Stimulated activated effector memory CD8-positive, alpha-beta T cell treated with anti-CD3 and anti-CD28 coated beads, Interleukin-12 subunit alpha, Interleukin-12 subunit beta, amount 100 ng/mL, for 72 hours (primary cell): ENCODE data around the gene CFAP58.

Source experiments
- ATAC-seq: fragments of 150-1000 bp; cut with Tn5 transposase; 2 replicates; pipeline ENCODE4 v1.10.0; 2021
- DNase-seq, 2 donors: peaks; one replicate each; pipeline ENCODE4 v3.0.0; 2021 to 2022; ENCODE audit warnings: low spot score in 2 of 2
- H3K27ac Mint-ChIP-seq: one replicate; pipeline ENCODE4 v1.8.0; 2022; ENCODE audit warnings: mild to moderate bottlenecking, mixed read lengths
- H3K36me3 Mint-ChIP-seq: one replicate; pipeline ENCODE4 v1.8.0; 2022; ENCODE audit warnings: mild to moderate bottlenecking, mixed read lengths
- H3K4me1 Mint-ChIP-seq: one replicate; pipeline ENCODE4 v1.8.0; 2022; ENCODE audit warnings: mixed read lengths
- H3K4me3 Mint-ChIP-seq: one replicate; pipeline ENCODE4 v1.8.0; 2022; ENCODE audit warnings: mild to moderate bottlenecking, mixed read lengths
- H3K9me3 Mint-ChIP-seq: one replicate; pipeline ENCODE4 v1.8.0; 2022; ENCODE audit warnings: mixed read lengths

Gene CFAP58

GRCh38 chr10:104318326-104318725, 35.3 kb upstream of the CFAP58 start:
- Mint-ChIP-seq H3K36me3 (peaks cover 59% of the 10 kb centered on the region), H3K4me1 (peaks cover 63% of the 10 kb centered on the region), H3K27ac (peak overlapping the region; percentile 70), H3K4me3 (no peak overlapping the region), H3K9me3 (no peaks in the 10 kb centered on the region)
- ATAC-seq (no peak), DNase-seq (no peak)

GRCh38 chr10:104318810-104319741, 34.6 kb upstream of the CFAP58 start:
- Mint-ChIP-seq H3K4me3 (no peak overlapping the region), H3K9me3 (no peaks in the 10 kb centered on the region), H3K27ac (peak overlapping the region; percentile 70), H3K36me3 (peaks cover 51% of the 10 kb centered on the region), H3K4me1 (peaks cover 70% of the 10 kb centered on the region)
- DNase-seq (no peak), ATAC-seq (no peak)

GRCh38 chr10:104321226-104321625, 32.4 kb upstream of the CFAP58 start:
- no peak for DNase-seq

GRCh38 chr10:104321725-104322415, 31.8 kb upstream of the CFAP58 start:
- no peak for ATAC-seq
- peaks cover 98% of the 10 kb centered on the region for H3K4me1 Mint-ChIP-seq
- H3K4me3 Mint-ChIP-seq = peak overlapping the region; percentile 77
- H3K27ac Mint-ChIP-seq = peak overlapping the region; percentile 95
- H3K9me3 Mint-ChIP-seq = no peaks in the 10 kb centered on the region
- DNase-seq = no peak
- peaks cover 50% of the 10 kb centered on the region for H3K36me3 Mint-ChIP-seq

More at GRCh38 chr10:104321226-104321625, 32.4 kb upstream of the CFAP58 start:
- ATAC-seq = no peak
- Mint-ChIP-seq H3K4me3 (no peak overlapping the region), H3K36me3 (peaks cover 51% of the 10 kb centered on the region), H3K27ac (peak overlapping the region; percentile 95), H3K4me1 (peaks cover 92% of the 10 kb centered on the region), H3K9me3 (no peaks in the 10 kb centered on the region)

GRCh38 chr10:104322416-104322782, 31.2 kb upstream of the CFAP58 start:
- Mint-ChIP-seq H3K4me3 (peak overlapping the region; percentile 77), H3K9me3 (no peaks in the 10 kb centered on the region), H3K36me3 (peaks cover 45% of the 10 kb centered on the region), H3K27ac (peak overlapping the region; percentile 95), H3K4me1 (peaks cover 98% of the 10 kb centered on the region)
- ATAC-seq = peak; percentile 51
- DNase-seq = no peak

GRCh38 chr10:104323085-104323484, 30.5 kb upstream of the CFAP58 start:
- Mint-ChIP-seq H3K36me3 (peaks cover 40% of the 10 kb centered on the region), H3K4me1 (peaks cover 98% of the 10 kb centered on the region), H3K27ac (peak overlapping the region; percentile 95), H3K9me3 (no peaks in the 10 kb centered on the region), H3K4me3 (peak overlapping the region; percentile 77)
- DNase-seq (no peak), ATAC-seq (no peak)

GRCh38 chr10:104323760-104324201, 29.9 kb upstream of the CFAP58 start:
- Mint-ChIP-seq H3K27ac (peak overlapping the region; percentile 95), H3K4me3 (peak overlapping the region; percentile 77), H3K4me1 (peaks cover 100% of the 10 kb centered on the region), H3K9me3 (no peaks in the 10 kb centered on the region), H3K36me3 (peaks cover 42% of the 10 kb centered on the region)
- DNase-seq (no peak), ATAC-seq (no peak)

GRCh38 chr10:104324221-104324686, 29.4 kb upstream of the CFAP58 start:
- Mint-ChIP-seq H3K36me3 (peaks cover 47% of the 10 kb centered on the region), H3K27ac (peak overlapping the region; percentile 95), H3K4me1 (peaks cover 100% of the 10 kb centered on the region), H3K9me3 (no peaks in the 10 kb centered on the region), H3K4me3 (peak overlapping the region; percentile 77)
- ATAC-seq = no peak
- no peak for DNase-seq

GRCh38 chr10:104324931-104325330, 28.7 kb upstream of the CFAP58 start:
- no peak for DNase-seq
- H3K9me3 Mint-ChIP-seq = no peaks in the 10 kb centered on the region
- peak overlapping the region; percentile 95 for H3K27ac Mint-ChIP-seq
- no peak for ATAC-seq
- H3K4me3 Mint-ChIP-seq = peak overlapping the region; percentile 77
- peaks cover 100% of the 10 kb centered on the region for H3K4me1 Mint-ChIP-seq
- H3K36me3 Mint-ChIP-seq = peaks cover 49% of the 10 kb centered on the region

GRCh38 chr10:104325436-104326435, 27.9 kb upstream of the CFAP58 start:
- ATAC-seq (no peak), DNase-seq (no peak)
- H3K27ac Mint-ChIP-seq = peak overlapping the region; percentile 95
- peaks cover 50% of the 10 kb centered on the region for H3K36me3 Mint-ChIP-seq
- no peaks in the 10 kb centered on the region for H3K9me3 Mint-ChIP-seq
- peaks cover 100% of the 10 kb centered on the region for H3K4me1 Mint-ChIP-seq
- peak overlapping the region; percentile 77 for H3K4me3 Mint-ChIP-seq

GRCh38 chr10:104326991-104327610, 26.5 kb upstream of the CFAP58 start:
- Mint-ChIP-seq H3K9me3 (no peaks in the 10 kb centered on the region), H3K36me3 (peaks cover 47% of the 10 kb centered on the region), H3K27ac (peak overlapping the region; percentile 95), H3K4me3 (peak overlapping the region; percentile 77), H3K4me1 (peaks cover 99% of the 10 kb centered on the region)
- ATAC-seq = no peak
- DNase-seq = no peak

GRCh38 chr10:104327745-104328645, 25.6 kb upstream of the CFAP58 start:
- peak overlapping the region; percentile 95 for H3K27ac Mint-ChIP-seq
- peak overlapping the region; percentile 77 for H3K4me3 Mint-ChIP-seq
- DNase-seq = no peak
- ATAC-seq = no peak
- H3K4me1 Mint-ChIP-seq = peaks cover 95% of the 10 kb centered on the region
- no peaks in the 10 kb centered on the region for H3K9me3 Mint-ChIP-seq
- peaks cover 41% of the 10 kb centered on the region for H3K36me3 Mint-ChIP-seq

- Mint-ChIP-seq H3K4me1 (peaks cover 95% of the 10 kb centered on the region), H3K27ac (peak overlapping the region; percentile 95), H3K9me3 (no peaks in the 10 kb centered on the region), H3K36me3 (peaks cover 47% of the 10 kb centered on the region), H3K4me3 (peak overlapping the region; percentile 77)
- DNase-seq = no peak
- no peak for ATAC-seq
Measured at GRCh38 chr10:104328646-104328895, 25.1 kb upstream of the CFAP58 start.
